ENCODE data around the gene MED7. TPM values are rescaled to one million over a fixed set of nuclear protein-coding genes. Genes with fewer than 3 reads are reported as not detected.

Gene MED7
- total and polyA plus RNA-seq, 2 of the 8 experiments (the other 6 are each of a cell fraction or from before 2014, with no cell fraction given) = 6.9 to 9.5 TPM

GRCh38 chr5:157157293-157157891, 14.7 kb upstream of the MED7 start:
- FAIRE-seq (no peak), DNase-seq (ENCODE audit: low read depth in 1 of 2, low spot score in 2 of 2) (no peak)
- no peak overlapping the region for H4K8ac ChIP-seq (ENCODE audit: extremely low read depth, insufficient read depth, low read length)
- H4K20me1 ChIP-seq (replicated peaks in 1 of 2; ENCODE audit: control insufficient read depth in 1 of 2, insufficient read depth in 2 of 2, low read length in 2 of 2) = no peaks in the 10 kb centered on the region
- no peak overlapping the region for H2BK120ac ChIP-seq (replicated peaks; ENCODE audit: low read depth, low read length)
- H2AFZ ChIP-seq (ENCODE audit: low read length) = no peak overlapping the region
- no peak overlapping the region for H3K27ac ChIP-seq (ENCODE audit: low read depth, low read length)
- H3K9ac ChIP-seq (replicated peaks in 1 of 4; ENCODE audit: extremely low read depth in 1 of 4, low read depth in 3 of 4, low read length in 3 of 4) = no peak overlapping the region
- no peak overlapping the region for H3K23ac ChIP-seq (ENCODE audit: insufficient read length)
- WGBS, 2 experiments (ENCODE audit: extremely low coverage in 1 of 2, insufficient coverage in 1 of 2, insufficient read length in 1 of 2, insufficient replicate concordance in 2 of 2, low coverage in 1 of 2, low lambda C conversion rate in 2 of 2, missing lambda C conversion rate in 1 of 2) = 25% methylated on average over 1 of the region's 1 CpG; no CpG with 5 or more reads in 1 of the 2 experiments
- H3K14ac ChIP-seq (ENCODE audit: insufficient read length) = no peak overlapping the region
- ChIA-PET CTCF (ENCODE audit: partially characterized antibody) (interaction anchor here (1.1 to 1.5 kb wide), 2 partner anchors 8 kb away, joined by 5 read pairs; partner anchors contain the start of gene GARIN3), POLR2A (ENCODE audit: partially characterized antibody) (no interaction called here)
- no peak overlapping the region for H2BK12ac ChIP-seq (ENCODE audit: low read depth, low read length)
- TF ChIP-seq NRF1 (IDR thresholded peaks at IDR 0.05; ENCODE audit: low read depth, low read length) (no peak), POLR2A (IDR thresholded peaks at IDR 0.05; ENCODE audit: control extremely low read depth in 1 of 2, low read depth in 2 of 2, low read length in 2 of 2) (no peak), POLR2AphosphoS5 (IDR thresholded peaks at IDR 0.05; ENCODE audit: low read depth, low read length) (no peak)
- no peaks in the 10 kb centered on the region for H3K4me1 ChIP-seq (replicated peaks in 1 of 4; ENCODE audit: control insufficient read depth in 3 of 4, insufficient read depth in 4 of 4, low read length in 3 of 4)
- no peak overlapping the region for H4K91ac ChIP-seq (replicated peaks; ENCODE audit: insufficient read length, low read length)
- no peaks in the 10 kb centered on the region for H3K27me3 ChIP-seq (replicated peaks in 1 of 4; ENCODE audit: control insufficient read depth in 3 of 4, extremely low read depth in 1 of 4, insufficient read depth in 3 of 4, low read length in 3 of 4)
- no peaks in the 10 kb centered on the region for H3K36me3 ChIP-seq (ENCODE audit: control insufficient read depth in 2 of 4, insufficient read depth in 4 of 4, low read length in 3 of 4)
- no peak overlapping the region for H3K4ac ChIP-seq (replicated peaks; ENCODE audit: insufficient read length, low read depth, low read length)
- no peak overlapping the region for H3K18ac ChIP-seq (ENCODE audit: extremely low read depth, low read length)
- no peak overlapping the region for H3K4me2 ChIP-seq (ENCODE audit: insufficient read depth in 1 of 2, low read depth in 2 of 2, low read length in 2 of 2)
- no peak overlapping the region for H3K56ac ChIP-seq (replicated peaks; ENCODE audit: insufficient read length, low read depth, low read length)
- no peak overlapping the region for H2BK20ac ChIP-seq (ENCODE audit: low read length)
- H3K9me3 ChIP-seq (ENCODE audit: insufficient read depth in 2 of 2, low read depth in 1 of 2, low read length in 1 of 2) = no peaks in the 10 kb centered on the region
- no peak overlapping the region for H3K4me3 ChIP-seq (ENCODE audit: extremely low read depth in 1 of 4, insufficient read depth in 2 of 4, low read depth in 3 of 4, low read length in 4 of 4)
- H3K23me2 ChIP-seq (ENCODE audit: low read depth, low read length) = no peaks in the 10 kb centered on the region
- no peak overlapping the region for H2BK15ac ChIP-seq (ENCODE audit: low read length)
- no peak overlapping the region for H2BK5ac ChIP-seq (ENCODE audit: low read depth, low read length)
- no peak overlapping the region for H2AK5ac ChIP-seq (ENCODE audit: low read depth, low read length)
- no peak overlapping the region for H4K5ac ChIP-seq (ENCODE audit: insufficient read length, low read depth, low read length)
- H3K79me1 ChIP-seq (ENCODE audit: low read depth, low read length) = no peaks in the 10 kb centered on the region
- H3K79me2 ChIP-seq (ENCODE audit: control insufficient read depth in 1 of 2, insufficient read depth in 2 of 2, low read length in 2 of 2) = no peaks in the 10 kb centered on the region
